GM23338 (cell line): Measurements from ENCODE around the gene MIA. TPM values are rescaled to one million over a fixed set of nuclear protein-coding genes. Genes with fewer than 3 reads are reported as not detected.
A peak's percentile ranks its signal among the peaks of the same experiment; 100 is the strongest.
"Not testable (repeated sequence)": the region's sequence is repeated elsewhere in the genome, so short reads cannot be mapped to it uniquely, and the experiment has no call there.

Source experiments
- ATAC-seq: fragments of 200-7000 bp; cut with Tn5 transposase; 3 replicates; pipeline ENCODE4 v1.9.1; 2020
- DNase-seq: peaks from one replicate; pipeline ENCODE4 v3.0.0-alpha.2; 2015; ENCODE audit warnings: low spot score
- H2AFZ ChIP-seq: fragments of 200-600 bp; sonication (generic); 2 replicates; pipeline ENCODE4 v1.8.0; 2016; ENCODE audit warnings: antibody characterized with exemption, mild to moderate bottlenecking, moderate library complexity
- H3F3A ChIP-seq: fragments of 200-600 bp; sonication (generic); replicated peaks from 2 replicates; pipeline ENCODE4 v1.8.0; 2017; ENCODE audit warnings: antibody characterized with exemption, mixed run types, low read depth
- H3K27ac ChIP-seq: fragments of 200-600 bp; sonication (generic); 2 replicates; pipeline ENCODE4 v1.6.1; 2016; ENCODE audit warnings: low read depth
- H3K27me3 ChIP-seq: fragments of 200-600 bp; sonication (generic); 2 replicates; pipeline ENCODE4 v1.8.0; 2016; ENCODE audit warnings: mild to moderate bottlenecking, mixed run types, moderate library complexity; ENCODE audit not compliant: insufficient read depth
- H3K36me3 ChIP-seq: fragments of 200-600 bp; sonication (generic); 2 replicates; pipeline ENCODE4 v1.8.0; 2016; ENCODE audit warnings: mild to moderate bottlenecking; ENCODE audit not compliant: insufficient read depth
- H3K4me1 ChIP-seq: fragments of 200-600 bp; sonication (generic); 2 replicates; pipeline ENCODE4 v1.8.0; 2016; ENCODE audit warnings: mild to moderate bottlenecking, moderate library complexity; ENCODE audit not compliant: insufficient read depth
- H3K4me2 ChIP-seq: fragments of 200-600 bp; sonication (generic); 2 replicates; pipeline ENCODE4 v1.7.1; 2017; ENCODE audit warnings: mixed run types
- H3K4me3 ChIP-seq: fragments of 200-600 bp; sonication (generic); 2 replicates; pipeline ENCODE4 v1.6.1; 2016; ENCODE audit warnings: mixed run types
- H3K79me2 ChIP-seq: fragments of 200-600 bp; sonication (generic); replicated peaks from 2 replicates; pipeline ENCODE4 v1.8.0; 2017; ENCODE audit warnings: mild to moderate bottlenecking; ENCODE audit not compliant: insufficient read depth
- H3K9me2 ChIP-seq: fragments of 200-600 bp; sonication (generic); 2 replicates; pipeline ENCODE4 v1.8.0; 2017; ENCODE audit not compliant: insufficient read depth
- H4K20me1 ChIP-seq: fragments of 200-600 bp; sonication (generic); replicated peaks from 2 replicates; pipeline ENCODE4 v1.8.0; 2017; ENCODE audit warnings: mild to moderate bottlenecking; ENCODE audit not compliant: insufficient read depth
- H3K27ac Mint-ChIP-seq: 2 replicates; pipeline ENCODE4 v1.8.0; 2020; ENCODE audit warnings: inconsistent platforms, mild to moderate bottlenecking, moderate library complexity, mixed read lengths
- H3K27me3 Mint-ChIP-seq: 3 replicates; pipeline ENCODE4 v1.8.0; 2022; ENCODE audit warnings: low read depth, mild to moderate bottlenecking, moderate library complexity, mixed read lengths, inconsistent platforms; ENCODE audit not compliant: insufficient read depth, poor library complexity
- H3K36me3 Mint-ChIP-seq: 3 replicates; pipeline ENCODE4 v1.8.0; 2021; ENCODE audit warnings: low read depth, mild to moderate bottlenecking, inconsistent platforms, moderate library complexity, mixed read lengths
- H3K4me1 Mint-ChIP-seq: 3 replicates; pipeline ENCODE4 v1.8.0; 2020; ENCODE audit warnings: mild to moderate bottlenecking, inconsistent platforms, mixed read lengths
- H3K4me3 Mint-ChIP-seq: 3 replicates; pipeline ENCODE4 v1.8.0; 2021; ENCODE audit warnings: moderate library complexity, mild to moderate bottlenecking, inconsistent platforms, mixed read lengths
- H3K9me3 Mint-ChIP-seq: 3 replicates; pipeline ENCODE4 v1.8.0; 2020; ENCODE audit warnings: moderate library complexity, mild to moderate bottlenecking, inconsistent platforms, mixed read lengths
- EZH2 ChIP-seq: fragments of 200-600 bp; sonication (generic); IDR thresholded peaks from one replicate; pipeline ENCODE4 v1.8.0; 2017; ENCODE audit warnings: antibody characterized with exemption, mild to moderate bottlenecking, low read depth; ENCODE audit not compliant: unreplicated experiment
- EZH2phosphoT487 ChIP-seq: fragments of 200-600 bp; sonication (generic); IDR thresholded peaks from one replicate; pipeline ENCODE4 v1.8.1; 2018; ENCODE audit warnings: antibody characterized with exemption; ENCODE audit not compliant: unreplicated experiment
- JUNB ChIP-seq: IDR thresholded peaks from one replicate; pipeline ENCODE4 v1.6.1; 2016; ENCODE audit warnings: antibody characterized with exemption; ENCODE audit not compliant: unreplicated experiment
- POLR2AphosphoS5 ChIP-seq: IDR thresholded peaks from 2 replicates; pipeline ENCODE4 v1.6.1; 2016; ENCODE audit warnings: antibody characterized with exemption, low read depth
- STAT1 ChIP-seq: IDR thresholded peaks from one replicate; pipeline ENCODE4 v1.6.1; 2016; ENCODE audit warnings: antibody characterized with exemption; ENCODE audit not compliant: unreplicated experiment
- ZNF114 ChIP-seq: fragments of 250-450 bp; sonication (Bioruptor Pico); IDR thresholded peaks from 2 replicates; pipeline ENCODE4 v1.5.0; 2020; ENCODE audit warnings: mild to moderate bottlenecking, moderate library complexity
- polyA plus RNA-seq: library from polyadenylated mRNA; unstranded; fragments of >200 nt; fragmentation: Nextera tagmentation; extraction: Ambion mirVana; gene quantifications from 2 replicates; pipeline ENCODE4 v1.2.1, GENCODE V29; 2016
- total RNA-seq: library from RNA; depleted of rRNA; stranded (reverse); fragments of >200 nt; shearing (Covaris generic); gene quantifications from 2 replicates; pipeline ENCODE4 v1.2.3, GENCODE V29; 2014
- TF ChIP-seq, protein P1 (sequence below): IDR thresholded peaks from one replicate; pipeline ENCODE4 v1.6.1; 2018; ENCODE audit warnings: antibody characterized with exemption; ENCODE audit not compliant: unreplicated experiment

Gene MIA
- total and polyA plus RNA-seq, 2 experiments from 2014 or later: not detected

DNA sequence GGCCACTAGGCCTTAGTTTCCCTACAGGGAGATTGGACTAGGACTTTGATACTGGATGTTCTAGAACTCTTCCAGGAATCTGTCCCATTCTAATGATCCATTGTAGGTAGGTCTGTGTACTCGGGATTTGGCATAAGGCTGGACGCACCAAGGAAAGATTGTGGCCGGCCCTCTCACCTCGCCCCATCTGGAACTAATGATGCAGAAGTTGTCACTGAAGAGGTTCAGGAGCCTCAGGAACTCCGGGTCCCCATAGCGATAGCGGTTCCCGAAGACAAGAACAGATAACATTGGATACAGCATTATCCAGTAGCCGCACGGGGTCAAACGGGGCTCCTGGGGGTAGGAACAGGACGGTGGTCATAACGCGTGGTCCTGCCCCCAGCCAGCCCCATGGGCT, 34.8 kb downstream of the MIA start:
- DNase-seq (no peak), ATAC-seq (no peak)
- Histone ChIP-seq H4K20me1 (peaks cover 23% of the 10 kb centered on the region), H2AFZ (no peak overlapping the region), H3K4me3 (peak overlapping the region; percentile 63), H3K79me2 (peaks cover 23% of the 10 kb centered on the region), H3F3A (peaks cover 34% of the 10 kb centered on the region), H3K27me3 (peaks cover 12% of the 10 kb centered on the region; the same call in 1 of the 2 replicates), H3K4me1 (peaks cover 29% of the 10 kb centered on the region), H3K27ac (peak overlapping the region; percentile 88), H3K4me2 (peak overlapping the region; percentile 96), H3K9me2 (no peaks in the 10 kb centered on the region), H3K36me3 (peaks cover 4% of the 10 kb centered on the region; the same call in 1 of the 2 replicates)
- Mint-ChIP-seq H3K9me3 (no peaks in the 10 kb centered on the region; the same call in 2 of the 3 replicates), H3K27me3 (peaks cover 36% of the 10 kb centered on the region), H3K4me3 (peak overlapping the region; percentile 83), H3K27ac (peak overlapping the region; percentile 45; the same call in 1 of the 2 replicates), H3K4me1 (peaks cover 55% of the 10 kb centered on the region), H3K36me3 (peaks cover 25% of the 10 kb centered on the region)
- TF ChIP-seq EZH2phosphoT487: no peak
- TF ChIP-seq, protein P1, sequence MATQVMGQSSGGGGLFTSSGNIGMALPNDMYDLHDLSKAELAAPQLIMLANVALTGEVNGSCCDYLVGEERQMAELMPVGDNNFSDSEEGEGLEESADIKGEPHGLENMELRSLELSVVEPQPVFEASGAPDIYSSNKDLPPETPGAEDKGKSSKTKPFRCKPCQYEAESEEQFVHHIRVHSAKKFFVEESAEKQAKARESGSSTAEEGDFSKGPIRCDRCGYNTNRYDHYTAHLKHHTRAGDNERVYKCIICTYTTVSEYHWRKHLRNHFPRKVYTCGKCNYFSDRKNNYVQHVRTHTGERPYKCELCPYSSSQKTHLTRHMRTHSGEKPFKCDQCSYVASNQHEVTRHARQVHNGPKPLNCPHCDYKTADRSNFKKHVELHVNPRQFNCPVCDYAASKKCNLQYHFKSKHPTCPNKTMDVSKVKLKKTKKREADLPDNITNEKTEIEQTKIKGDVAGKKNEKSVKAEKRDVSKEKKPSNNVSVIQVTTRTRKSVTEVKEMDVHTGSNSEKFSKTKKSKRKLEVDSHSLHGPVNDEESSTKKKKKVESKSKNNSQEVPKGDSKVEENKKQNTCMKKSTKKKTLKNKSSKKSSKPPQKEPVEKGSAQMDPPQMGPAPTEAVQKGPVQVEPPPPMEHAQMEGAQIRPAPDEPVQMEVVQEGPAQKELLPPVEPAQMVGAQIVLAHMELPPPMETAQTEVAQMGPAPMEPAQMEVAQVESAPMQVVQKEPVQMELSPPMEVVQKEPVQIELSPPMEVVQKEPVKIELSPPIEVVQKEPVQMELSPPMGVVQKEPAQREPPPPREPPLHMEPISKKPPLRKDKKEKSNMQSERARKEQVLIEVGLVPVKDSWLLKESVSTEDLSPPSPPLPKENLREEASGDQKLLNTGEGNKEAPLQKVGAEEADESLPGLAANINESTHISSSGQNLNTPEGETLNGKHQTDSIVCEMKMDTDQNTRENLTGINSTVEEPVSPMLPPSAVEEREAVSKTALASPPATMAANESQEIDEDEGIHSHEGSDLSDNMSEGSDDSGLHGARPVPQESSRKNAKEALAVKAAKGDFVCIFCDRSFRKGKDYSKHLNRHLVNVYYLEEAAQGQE: no peak
- TF ChIP-seq ZNF114 (CRISPR knock-in tag): no peak
- TF ChIP-seq POLR2AphosphoS5: 0 out of 2 replicates have a peak, but pooled peaks have one; percentile 25
- no peak for TF ChIP-seq STAT1
- TF ChIP-seq EZH2: no peak
- TF ChIP-seq JUNB: no peak

DNA sequence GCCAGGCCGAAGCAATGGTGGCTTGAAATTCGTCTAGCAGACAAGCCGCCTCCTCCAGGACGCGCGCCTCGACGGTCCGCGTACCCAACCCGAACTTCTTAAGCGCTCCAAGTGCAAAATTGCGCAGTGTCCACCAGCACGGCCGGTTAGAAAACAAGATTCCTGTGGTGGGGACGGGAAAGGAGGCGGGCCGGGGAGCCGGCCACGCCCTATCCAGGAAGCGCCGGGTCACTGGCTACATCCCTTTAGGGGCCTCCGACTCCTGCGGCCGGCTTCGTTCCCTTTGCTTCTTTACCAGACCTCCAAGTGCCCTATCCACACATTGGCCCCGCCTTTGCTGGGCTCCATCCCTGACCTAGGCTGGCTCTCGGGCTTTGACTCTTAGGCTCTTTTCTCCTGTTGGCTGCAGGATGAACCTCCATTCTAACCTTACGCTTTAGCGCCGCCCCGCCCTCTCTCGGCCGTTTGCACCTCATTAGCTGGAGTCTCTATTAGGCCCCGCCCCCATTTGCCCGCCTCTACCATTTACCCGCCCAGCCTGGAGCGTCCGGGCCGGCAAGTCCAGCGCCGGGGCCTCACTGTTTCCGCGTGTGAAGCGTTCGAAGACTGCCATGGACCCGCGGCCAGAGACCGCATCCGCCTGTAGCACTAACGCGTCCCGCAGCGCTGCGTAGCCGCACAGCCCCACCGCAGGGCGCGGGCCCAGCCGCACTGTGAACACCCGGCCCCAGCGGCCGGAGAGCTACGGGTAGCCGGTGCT, 35.5 kb downstream of the MIA start:
- TF ChIP-seq POLR2AphosphoS5: peak; percentile 51
- H3K4me2 ChIP-seq: peak overlapping the region; percentile 96
- peak overlapping the region; percentile 88 for H3K27ac ChIP-seq
- H2AFZ ChIP-seq, H3K9me2 ChIP-seq, H3K9me3 Mint-ChIP-seq, H3K36me3 ChIP-seq: not testable (repeated sequence)
- H4K20me1 ChIP-seq: peaks cover 17% of the 10 kb centered on the region
- peaks cover 29% of the 10 kb centered on the region for H3F3A ChIP-seq
- H3K27me3 ChIP-seq: peaks cover 12% of the 10 kb centered on the region; the same call in 1 of the 2 replicates
- ATAC-seq: peak; percentile 72
- peaks cover 16% of the 10 kb centered on the region for H3K79me2 ChIP-seq
- peaks cover 35% of the 10 kb centered on the region for H3K27me3 Mint-ChIP-seq
- H3K4me3 Mint-ChIP-seq: peak overlapping the region; percentile 83
- H3K27ac Mint-ChIP-seq: peak overlapping the region; percentile 96
- peak; percentile 84 for DNase-seq
- H3K36me3 Mint-ChIP-seq: peaks cover 25% of the 10 kb centered on the region
- H3K4me3 ChIP-seq: peak overlapping the region; percentile 63
- peaks cover 23% of the 10 kb centered on the region for H3K4me1 ChIP-seq
- peaks cover 48% of the 10 kb centered on the region for H3K4me1 Mint-ChIP-seq
